Measurements from ENCODE around the gene TNKS1BP1. TPM values are rescaled to one million over a fixed set of nuclear protein-coding genes. Genes with fewer than 3 reads are reported as not detected.

The TNKS1BP1 gene
- total and polyA plus RNA-seq, 8 donors, result 119 to 203 (median 141) TPM

DNA sequence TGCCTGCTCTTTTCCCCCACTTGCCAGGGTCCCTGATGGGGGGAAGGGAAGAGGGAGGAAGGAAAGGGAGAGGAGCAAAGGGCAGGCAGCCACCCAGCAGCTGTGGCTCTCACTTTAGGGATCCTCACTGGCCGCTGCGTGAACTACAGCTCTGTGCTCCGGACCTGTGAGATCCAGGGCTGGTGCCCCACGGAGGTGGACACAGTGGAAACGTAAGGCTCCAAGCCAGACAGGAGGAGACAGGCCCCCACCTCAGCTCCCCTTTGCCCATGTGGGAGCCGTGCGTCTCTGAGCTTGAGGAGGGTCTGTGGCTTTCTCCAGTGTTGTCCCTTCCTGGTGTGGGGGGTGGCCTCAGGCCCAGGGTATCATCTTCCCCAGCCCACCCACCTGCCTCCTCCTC lies 23.3 kb upstream of the TNKS1BP1 start:
- TF ChIP-seq, protein P1, sequence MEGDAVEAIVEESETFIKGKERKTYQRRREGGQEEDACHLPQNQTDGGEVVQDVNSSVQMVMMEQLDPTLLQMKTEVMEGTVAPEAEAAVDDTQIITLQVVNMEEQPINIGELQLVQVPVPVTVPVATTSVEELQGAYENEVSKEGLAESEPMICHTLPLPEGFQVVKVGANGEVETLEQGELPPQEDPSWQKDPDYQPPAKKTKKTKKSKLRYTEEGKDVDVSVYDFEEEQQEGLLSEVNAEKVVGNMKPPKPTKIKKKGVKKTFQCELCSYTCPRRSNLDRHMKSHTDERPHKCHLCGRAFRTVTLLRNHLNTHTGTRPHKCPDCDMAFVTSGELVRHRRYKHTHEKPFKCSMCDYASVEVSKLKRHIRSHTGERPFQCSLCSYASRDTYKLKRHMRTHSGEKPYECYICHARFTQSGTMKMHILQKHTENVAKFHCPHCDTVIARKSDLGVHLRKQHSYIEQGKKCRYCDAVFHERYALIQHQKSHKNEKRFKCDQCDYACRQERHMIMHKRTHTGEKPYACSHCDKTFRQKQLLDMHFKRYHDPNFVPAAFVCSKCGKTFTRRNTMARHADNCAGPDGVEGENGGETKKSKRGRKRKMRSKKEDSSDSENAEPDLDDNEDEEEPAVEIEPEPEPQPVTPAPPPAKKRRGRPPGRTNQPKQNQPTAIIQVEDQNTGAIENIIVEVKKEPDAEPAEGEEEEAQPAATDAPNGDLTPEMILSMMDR (IDR thresholded peaks at IDR 0.05), result no peak
- Histone ChIP-seq H3K27ac (no peak overlapping the region), H3K4me1 (peaks cover 0 to 16% of the 10 kb centered on the region in 2 donors), H3K9me3 (no peaks in the 10 kb centered on the region), H3K4me3 (no peak overlapping the region), H3K27me3 (no peaks in the 10 kb centered on the region), H3K36me3 (no peaks in the 10 kb centered on the region)
- no peak for ATAC-seq
- DNase-seq, result no peak
- intact Hi-C loops (cut with DNase I), result loop anchor here in 1 of 2 donors (5.0 kb wide), 1 partner anchor 134 kb away; no protein-coding TSS in a partner anchor

DNA sequence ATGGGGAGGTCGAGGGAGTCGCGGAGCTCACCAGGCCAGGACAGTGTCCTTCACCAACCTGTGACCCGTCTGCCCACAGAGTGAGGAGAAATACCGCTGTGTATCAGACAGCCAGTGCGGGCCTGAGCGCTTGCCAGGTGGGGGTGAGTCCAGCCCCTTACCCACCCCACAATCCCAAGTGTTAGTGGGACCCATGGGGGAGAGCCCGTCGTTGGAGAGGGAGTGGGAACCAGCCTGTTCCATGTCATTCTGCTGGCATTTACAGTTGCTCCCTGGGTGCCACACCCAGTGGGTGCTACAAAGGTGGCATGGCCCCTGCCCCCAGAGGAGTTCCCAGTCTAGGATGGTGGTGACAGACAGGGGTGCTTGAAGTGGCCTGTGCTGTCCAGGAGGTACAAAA lies 22.6 kb upstream of the TNKS1BP1 start:
- TF ChIP-seq, protein P1 (IDR thresholded peaks at IDR 0.05), result no peak
- no peak for ATAC-seq
- Histone ChIP-seq H3K27me3 (no peaks in the 10 kb centered on the region), H3K9me3 (no peaks in the 10 kb centered on the region), H3K4me1 (peaks cover 0 to 16% of the 10 kb centered on the region in 2 donors), H3K27ac (no peak overlapping the region), H3K36me3 (no peaks in the 10 kb centered on the region), H3K4me3 (no peak overlapping the region)
- DNase-seq, result no peak
- intact Hi-C loops (cut with DNase I), result loop anchor here in 1 of 2 donors (5.0 kb wide), 1 partner anchor 135 kb away; no protein-coding TSS in a partner anchor

- TF ChIP-seq, protein P1 (IDR thresholded peaks at IDR 0.05), result peak; percentile 83 to 94
- intact Hi-C loops (cut with DNase I), result loop anchor here in 1 of 2 donors (5.0 kb wide), 1 partner anchor 137 kb away; no protein-coding TSS in a partner anchor
- no peak overlapping the region for H3K4me3 ChIP-seq
These were observed 20.9 kb upstream of the TNKS1BP1 start for GRCh38 chr11:57345555-57346211.

GRCh38 chr11:57344826-57345225 lies 20.1 kb upstream of the TNKS1BP1 start:
- ATAC-seq (no peak), DNase-seq (no peak)
- intact Hi-C loops (cut with DNase I), result loop anchor here in 1 of 2 donors (5.0 kb wide), 1 partner anchor 137 kb away; no protein-coding TSS in a partner anchor
- TF ChIP-seq, protein P1 (IDR thresholded peaks at IDR 0.05), result no peak
- no peaks in the 10 kb centered on the region for H3K9me3 ChIP-seq
- no peaks in the 10 kb centered on the region for H3K27me3 ChIP-seq
- H3K36me3 ChIP-seq, result no peaks in the 10 kb centered on the region
- no peak overlapping the region for H3K4me3 ChIP-seq
- H3K4me1 ChIP-seq, result peaks cover 0 to 11% of the 10 kb centered on the region in 2 donors
- H3K27ac ChIP-seq, result no peak overlapping the region

More at GRCh38 chr11:57345555-57346211, 20.9 kb upstream of the TNKS1BP1 start:
- Histone ChIP-seq H3K27ac (no peak overlapping the region), H3K36me3 (no peaks in the 10 kb centered on the region), H3K9me3 (no peaks in the 10 kb centered on the region), H3K4me1 (peaks cover 0 to 16% of the 10 kb centered on the region in 2 donors), H3K27me3 (no peaks in the 10 kb centered on the region)
- DNase-seq, result peak in 2 of 4 donors; percentile 57 to 65
- ATAC-seq, result peak; percentile 92

GRCh38 chr11:57343825-57344224 lies 19.1 kb upstream of the TNKS1BP1 start:
- H3K9me3 ChIP-seq, result no peaks in the 10 kb centered on the region
- ATAC-seq, result no peak
- H3K27me3 ChIP-seq, result no peaks in the 10 kb centered on the region
- H3K4me3 ChIP-seq, result no peak overlapping the region
- peaks cover 0 to 9% of the 10 kb centered on the region in 2 donors for H3K4me1 ChIP-seq
- TF ChIP-seq, protein P1 (IDR thresholded peaks at IDR 0.05), result no peak
- intact Hi-C loops (cut with DNase I), result no loop called here
- H3K27ac ChIP-seq, result no peak overlapping the region
- DNase-seq, result no peak
- H3K36me3 ChIP-seq, result no peaks in the 10 kb centered on the region
